GM23248 (cell line): ENCODE results near the gene ACOT6. TPM values are rescaled to one million over a fixed set of nuclear protein-coding genes. Genes with fewer than 3 reads are reported as not detected.
A peak's percentile ranks its signal among the peaks of the same experiment; 100 is the strongest.
"Not testable (repeated sequence)": the region's sequence is repeated elsewhere in the genome, so short reads cannot be mapped to it uniquely, and the experiment has no call there.

ENCODE experiments used
- DNase-seq: peaks from one replicate; pipeline ENCODE4 v3.0.0-alpha.2; 2015
- H2AFZ ChIP-seq: fragments of 200-600 bp; sonication (generic); 2 replicates; pipeline ENCODE4 v1.6.1; 2016; ENCODE audit warnings: antibody characterized with exemption
- H3F3A ChIP-seq: fragments of 200-600 bp; sonication (generic); 2 replicates; pipeline ENCODE4 v1.6.1; 2016; ENCODE audit warnings: mild to moderate bottlenecking, antibody characterized with exemption, mixed run types; ENCODE audit not compliant: insufficient read depth
- H3K27ac ChIP-seq: fragments of 200-600 bp; sonication (generic); 2 replicates; pipeline ENCODE4 v1.5.1; 2016; ENCODE audit warnings: mild to moderate bottlenecking
- H3K27me3 ChIP-seq: fragments of 200-600 bp; sonication (generic); replicated peaks from 2 replicates; pipeline ENCODE4 v1.6.1; 2016; ENCODE audit warnings: mild to moderate bottlenecking; ENCODE audit not compliant: insufficient read depth
- H3K36me3 ChIP-seq: fragments of 200-600 bp; sonication (generic); 2 replicates; pipeline ENCODE4 v1.6.1; 2016; ENCODE audit warnings: low read depth, mild to moderate bottlenecking
- H3K4me1 ChIP-seq: fragments of 200-600 bp; sonication (generic); 2 replicates; pipeline ENCODE4 v1.6.1; 2016; ENCODE audit warnings: mild to moderate bottlenecking; ENCODE audit not compliant: insufficient read depth
- H3K4me2 ChIP-seq: fragments of 200-600 bp; sonication (generic); one replicate; pipeline ENCODE4 v1.6.1; 2016; ENCODE audit warnings: mild to moderate bottlenecking; ENCODE audit not compliant: unreplicated experiment
- H3K4me3 ChIP-seq: fragments of 200-600 bp; sonication (generic); 2 replicates; pipeline ENCODE4 v1.5.1; 2016; ENCODE audit warnings: mild to moderate bottlenecking
- H3K79me2 ChIP-seq: fragments of 200-600 bp; sonication (generic); 2 replicates; pipeline ENCODE4 v1.6.1; 2016; ENCODE audit warnings: mild to moderate bottlenecking; ENCODE audit not compliant: insufficient read depth
- H3K9ac ChIP-seq: fragments of 200-600 bp; sonication (generic); 2 replicates; pipeline ENCODE4 v1.6.1; 2016; ENCODE audit warnings: mild to moderate bottlenecking
- H3K9me2 ChIP-seq: fragments of 200-600 bp; sonication (generic); 2 replicates; pipeline ENCODE4 v1.6.1; 2016; ENCODE audit warnings: mixed run types, mild to moderate bottlenecking, moderate library complexity; ENCODE audit not compliant: insufficient read depth
- H3K9me3 ChIP-seq: fragments of 200-600 bp; sonication (generic); one replicate; pipeline ENCODE4 v1.6.1; 2017; ENCODE audit warnings: low read depth
- H4K20me1 ChIP-seq: fragments of 200-600 bp; sonication (generic); 2 replicates; pipeline ENCODE4 v1.6.0; 2016; ENCODE audit not compliant: insufficient read depth
- EZH2 ChIP-seq: fragments of 200-600 bp; sonication (generic); IDR thresholded peaks from 2 replicates; pipeline ENCODE4 v1.6.1; 2018; ENCODE audit warnings: antibody characterized with exemption, mild to moderate bottlenecking; ENCODE audit not compliant: insufficient read depth, poor library complexity, severe bottlenecking
- EZH2phosphoT487 ChIP-seq: fragments of 200-600 bp; sonication (generic); IDR thresholded peaks from 2 replicates; pipeline ENCODE4 v1.6.1; 2018; ENCODE audit warnings: antibody characterized with exemption, moderate library complexity, mild to moderate bottlenecking, low read depth; ENCODE audit not compliant: insufficient read depth
- WGBS, 2 experiments: methylation state at CpG; one replicate each; pipeline ENCODE4 v1.1.6; 2015 to 2017; ENCODE audit warnings: low lambda C conversion rate in 2 of 2, low coverage in 1 of 2; ENCODE audit errors: missing lambda C conversion rate in 2 of 2; 5-methylcytosine and 5-hydroxymethylcytosine counted together
- in situ Hi-C: fragments of 300-500 bp; cut with MboI; formaldehyde crosslinking; loops from 2 replicates; pipeline ENCODE4 v1.15.0; 2020
- polyA plus RNA-seq: library from polyadenylated mRNA; unstranded; fragments of >200 nt; fragmentation: Nextera tagmentation; extraction: Ambion mirVana; gene quantifications from 2 replicates; pipeline ENCODE4 v1.2.1, GENCODE V29; 2016
- total RNA-seq: library from RNA; depleted of rRNA; stranded (reverse); fragments of >200 nt; shearing (Covaris generic); gene quantifications from 2 replicates; pipeline ENCODE4 v1.2.3, GENCODE V29; 2014

Gene ACOT6
- total and polyA plus RNA-seq, 2 experiments from 2014 or later = not detected

GRCh38 chr14:73588695-73589094 is 23.6 kb upstream of the ACOT6 start:
- no peaks in the 10 kb centered on the region for H3K9me3 ChIP-seq
- no peak overlapping the region for H3K4me3 ChIP-seq
- H3K9ac ChIP-seq = no peak overlapping the region
- no peaks in the 10 kb centered on the region for H3K27me3 ChIP-seq
- WGBS, 2 experiments = 79 to 85% methylated on average over 1 of the region's 1 CpG
- no peak overlapping the region for H3K4me2 ChIP-seq
- H3K4me1 ChIP-seq = no peaks in the 10 kb centered on the region
- no peaks in the 10 kb centered on the region for H3K36me3 ChIP-seq
- H3K27ac ChIP-seq = no peak overlapping the region
- in situ Hi-C loops = no loop called here
- DNase-seq = no peak
- no peaks in the 10 kb centered on the region for H3K79me2 ChIP-seq
- H3K9me2 ChIP-seq = no peaks in the 10 kb centered on the region
- H4K20me1 ChIP-seq = no peaks in the 10 kb centered on the region
- no peak overlapping the region for H2AFZ ChIP-seq
- no peaks in the 10 kb centered on the region; the same call in 1 of the 2 replicates for H3F3A ChIP-seq
- no peak for TF ChIP-seq EZH2phosphoT487

GRCh38 chr14:73589116-73589515 is 23.2 kb upstream of the ACOT6 start:
- Histone ChIP-seq H3K9me2 (no peaks in the 10 kb centered on the region), H3K9ac (no peak overlapping the region), H3K27me3 (no peaks in the 10 kb centered on the region), H3F3A (no peaks in the 10 kb centered on the region; the same call in 1 of the 2 replicates), H3K4me2 (no peak overlapping the region), H3K4me1 (no peaks in the 10 kb centered on the region), H3K27ac (no peak overlapping the region), H3K9me3 (no peaks in the 10 kb centered on the region), H4K20me1 (no peaks in the 10 kb centered on the region), H2AFZ (no peak overlapping the region), H3K79me2 (no peaks in the 10 kb centered on the region), H3K4me3 (no peak overlapping the region), H3K36me3 (no peaks in the 10 kb centered on the region)
- TF ChIP-seq EZH2 (no peak), EZH2phosphoT487 (no peak)
- WGBS, 2 experiments = 89 to 94% methylated on average over 4 of the region's 4 CpGs
- no peak for DNase-seq
- in situ Hi-C loops = no loop called here

- H3K4me3 ChIP-seq, H3K36me3 ChIP-seq, H2AFZ ChIP-seq, H3K79me2 ChIP-seq, H4K20me1 ChIP-seq, in situ Hi-C loops, H3K9me2 ChIP-seq, H3K4me2 ChIP-seq, DNase-seq, H3K9ac ChIP-seq, H3K4me1 ChIP-seq, H3K27ac ChIP-seq, H3K9me3 ChIP-seq, H3K27me3 ChIP-seq, H3F3A ChIP-seq: not testable (repeated sequence)
- 96 to 98% methylated on average over 16 to 32 of the region's 32 CpGs for WGBS, 2 experiments
These were observed 21.7 kb upstream of the ACOT6 start for GRCh38 chr14:73590673-73591004.

DNA sequence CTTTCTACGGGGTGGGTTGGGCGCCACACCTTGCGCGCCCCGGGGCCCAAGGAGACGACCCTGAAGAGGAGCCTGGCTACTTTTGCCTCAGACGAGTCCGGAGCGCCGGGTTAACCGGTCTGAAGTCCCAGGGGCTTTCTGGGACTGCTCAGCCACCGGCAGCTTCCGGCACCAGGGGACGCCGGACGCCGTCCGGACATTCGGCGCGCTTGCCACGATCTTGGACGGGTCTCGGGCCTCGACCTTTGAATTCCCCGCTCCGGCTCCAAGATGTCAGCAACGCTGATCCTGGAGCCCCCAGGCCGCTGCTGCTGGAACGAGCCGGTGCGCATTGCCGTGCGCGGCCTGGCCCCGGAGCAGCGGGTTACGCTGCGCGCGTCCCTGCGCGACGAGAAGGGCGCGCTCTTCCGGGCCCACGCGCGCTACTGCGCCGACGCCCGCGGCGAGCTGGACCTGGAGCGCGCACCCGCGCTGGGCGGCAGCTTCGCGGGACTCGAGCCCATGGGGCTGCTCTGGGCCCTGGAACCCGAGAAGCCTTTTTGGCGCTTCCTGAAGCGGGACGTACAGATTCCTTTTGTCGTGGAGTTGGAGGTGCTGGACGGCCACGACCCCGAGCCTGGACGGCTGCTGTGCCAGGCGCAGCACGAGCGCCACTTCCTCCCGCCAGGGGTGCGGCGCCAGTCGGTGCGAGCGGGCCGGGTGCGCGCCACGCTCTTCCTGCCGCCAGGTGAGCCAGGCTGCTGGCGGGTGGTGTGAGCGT is 20.4 kb upstream of the ACOT6 start, which contains the start of gene ACOT4:
ACOT4 (plus strand) TSS at position 184 of the 760 bp plus-strand sequence; CDS start at position 271, 87 bp downstream.
- peak within 1 kb of the TSS; percentile 50 for H3K9ac ChIP-seq
- peak; percentile 46 for DNase-seq
- no peaks in the 10 kb centered on the region for H4K20me1 ChIP-seq
- H3K4me3 ChIP-seq = peak within 1 kb of the TSS; percentile 72
- no peaks in the 10 kb centered on the region for H3K9me3 ChIP-seq
- no peaks in the 10 kb centered on the region for H3K79me2 ChIP-seq
- no peaks in the 10 kb centered on the region for H3K4me1 ChIP-seq
- no peaks in the 10 kb centered on the region for H3K36me3 ChIP-seq
- H3F3A ChIP-seq = no peaks in the 10 kb centered on the region; the same call in 1 of the 2 replicates
- H3K9me2 ChIP-seq = no peaks in the 10 kb centered on the region
- in situ Hi-C loops = no loop called here
- WGBS, 2 experiments = 4 to 5% methylated on average over 72 to 84 of the region's 89 CpGs
- H2AFZ ChIP-seq = peak within 1 kb of the TSS; percentile 83
- H3K27me3 ChIP-seq = no peaks in the 10 kb centered on the region
- no peak for TF ChIP-seq EZH2
- TF ChIP-seq EZH2phosphoT487 = no peak
- H3K4me2 ChIP-seq = peak within 1 kb of the TSS; percentile 46
- no peak within 1 kb of the TSS for H3K27ac ChIP-seq

DNA sequence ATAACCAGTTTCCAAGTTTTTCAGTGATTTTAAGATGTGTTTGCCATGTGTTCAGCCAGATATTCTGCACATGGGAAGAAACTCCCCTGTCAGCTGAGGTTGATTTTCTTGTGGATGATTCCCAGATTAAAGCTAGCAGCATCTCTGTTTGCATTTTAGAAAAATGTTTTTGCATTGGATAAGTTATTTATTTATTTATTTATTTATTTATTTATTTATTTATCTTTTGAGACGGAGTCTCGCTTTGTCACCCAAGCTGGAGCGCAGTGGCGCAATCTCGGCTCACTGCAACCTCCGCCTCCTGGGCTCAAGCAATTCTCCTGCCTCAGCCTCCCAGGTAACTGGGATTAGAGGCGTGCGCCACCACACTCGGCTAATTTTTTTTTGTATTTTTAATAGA is 17.8 kb upstream of the ACOT6 start:
- 85 to 89% methylated on average over 9 of the region's 9 CpGs for WGBS, 2 experiments
- no peaks in the 10 kb centered on the region; the same call in 1 of the 2 replicates for H3F3A ChIP-seq
- no peaks in the 10 kb centered on the region for H3K27me3 ChIP-seq
- no peaks in the 10 kb centered on the region for H3K4me1 ChIP-seq
- H3K4me3 ChIP-seq = no peak overlapping the region
- H4K20me1 ChIP-seq = no peaks in the 10 kb centered on the region
- no peak overlapping the region for H3K9ac ChIP-seq
- no peak overlapping the region for H3K27ac ChIP-seq
- no peaks in the 10 kb centered on the region for H3K79me2 ChIP-seq
- DNase-seq = no peak
- TF ChIP-seq EZH2phosphoT487 = no peak
- TF ChIP-seq EZH2 = no peak
- no peak overlapping the region for H2AFZ ChIP-seq
- H3K9me2 ChIP-seq = no peaks in the 10 kb centered on the region
- in situ Hi-C loops = no loop called here
- H3K9me3 ChIP-seq = no peaks in the 10 kb centered on the region
- H3K36me3 ChIP-seq = no peaks in the 10 kb centered on the region
- no peak overlapping the region for H3K4me2 ChIP-seq
